ENCODE results near the gene NAGLU.
A peak's percentile ranks its signal among the peaks of the same experiment; 100 is the strongest.

NAGLU gene

GRCh38 chr17:42586514-42587230, 50.6 kb downstream of the NAGLU start:
- TF ChIP-seq CTCF (IDR thresholded peaks at IDR 0.05; ENCODE audit: extremely low read depth, missing control alignments), result no peak
- peak; percentile 65 for DNase-seq (ENCODE audit: low spot score)

GRCh38 chr17:42590886-42591285, 54.8 kb downstream of the NAGLU start:
- DNase-seq (ENCODE audit: low spot score), result no peak
- TF ChIP-seq CTCF (IDR thresholded peaks at IDR 0.05; ENCODE audit: extremely low read depth, missing control alignments), result no peak

GRCh38 chr17:42591411-42591810, 55.4 kb downstream of the NAGLU start:
- no peak for TF ChIP-seq CTCF (IDR thresholded peaks at IDR 0.05; ENCODE audit: extremely low read depth, missing control alignments)
- no peak for DNase-seq (ENCODE audit: low spot score)
